Stimulated activated CD8-positive, alpha-beta memory T cell treated with anti-CD3 and anti-CD28 coated beads, Interleukin-15, amount 100 ng/mL, for 4 hours (primary cell): ENCODE data around the gene UPK2.

ENCODE experiments used
- DNase-seq, 2 donors: peaks; one replicate each; pipeline ENCODE4 v3.0.0-alpha.2; 2020; ENCODE audit warnings: low read depth in 2 of 2

Gene UPK2

GRCh38 chr11:118917481-118918127, 38.5 kb upstream of the UPK2 start:
- DNase-seq = no peak

DNA sequence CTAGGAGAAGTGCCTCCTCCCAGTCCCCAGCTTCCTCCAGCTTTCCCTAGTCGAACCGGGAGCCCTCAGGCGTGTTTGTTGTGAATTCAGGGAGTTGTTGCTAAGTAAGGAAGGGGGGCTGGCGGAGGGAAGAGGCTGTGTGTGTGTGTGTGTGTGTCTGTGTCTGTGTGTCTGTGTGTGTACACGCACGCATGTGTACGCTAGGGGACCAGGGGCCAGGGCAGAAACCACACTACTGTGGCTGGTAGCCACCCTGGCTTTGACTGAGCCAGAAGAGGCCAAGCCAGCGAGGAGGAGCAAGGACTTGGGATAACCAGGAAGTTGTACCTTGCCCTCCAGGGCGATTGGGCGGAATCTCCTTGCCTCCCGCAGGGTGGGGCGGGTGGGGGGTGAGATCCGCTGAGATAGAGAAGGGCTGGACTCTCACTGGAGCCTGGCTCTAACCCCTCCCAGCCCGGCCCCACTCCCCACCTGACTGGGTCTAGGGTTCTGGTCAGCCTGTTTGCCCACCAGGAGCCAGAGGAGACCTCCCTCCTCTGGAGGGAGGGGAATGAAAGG, 37.9 kb upstream of the UPK2 start:
- DNase-seq = no peak

- no peak for DNase-seq
Measured at GRCh38 chr11:118918686-118919280, 37.3 kb upstream of the UPK2 start.

DNA sequence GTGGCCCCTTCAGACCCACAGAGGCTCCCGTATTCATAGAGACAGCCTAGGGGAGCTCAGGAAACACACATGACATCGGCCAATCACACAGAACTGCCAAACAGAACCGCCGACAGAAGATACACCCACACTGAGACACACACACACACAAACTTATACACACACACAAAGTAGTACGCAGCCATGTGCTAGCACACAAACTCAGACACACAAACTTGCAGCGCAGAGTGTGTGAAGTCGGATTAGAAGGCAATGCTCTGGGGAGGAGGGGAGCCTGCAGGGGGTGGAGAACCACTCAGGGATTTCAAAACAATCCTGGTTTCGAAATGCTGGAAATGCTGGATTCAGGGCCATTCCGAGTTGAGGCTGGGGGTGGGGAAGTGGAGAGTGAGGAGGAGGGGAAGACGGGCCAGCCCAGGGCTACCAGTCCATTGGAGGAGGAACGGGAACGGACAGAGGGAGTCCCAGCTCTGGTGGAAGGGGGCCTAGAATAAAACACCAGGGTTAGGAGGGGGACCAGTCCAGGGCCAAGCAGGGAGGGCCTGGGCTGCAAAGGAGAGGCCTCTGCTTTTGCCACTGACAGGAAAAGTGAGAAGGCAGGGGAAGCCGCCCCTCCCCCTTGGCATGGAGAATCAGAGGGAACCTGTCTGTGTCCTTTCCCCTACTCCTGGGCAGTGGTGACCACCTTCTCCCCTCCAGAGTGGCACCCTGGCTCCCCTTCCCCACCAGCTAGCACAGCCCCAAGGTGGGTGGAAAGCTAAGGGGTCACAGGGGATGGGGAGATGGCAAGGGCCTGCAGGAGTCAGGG, 34.8 kb upstream of the UPK2 start:
- no peak for DNase-seq

DNA sequence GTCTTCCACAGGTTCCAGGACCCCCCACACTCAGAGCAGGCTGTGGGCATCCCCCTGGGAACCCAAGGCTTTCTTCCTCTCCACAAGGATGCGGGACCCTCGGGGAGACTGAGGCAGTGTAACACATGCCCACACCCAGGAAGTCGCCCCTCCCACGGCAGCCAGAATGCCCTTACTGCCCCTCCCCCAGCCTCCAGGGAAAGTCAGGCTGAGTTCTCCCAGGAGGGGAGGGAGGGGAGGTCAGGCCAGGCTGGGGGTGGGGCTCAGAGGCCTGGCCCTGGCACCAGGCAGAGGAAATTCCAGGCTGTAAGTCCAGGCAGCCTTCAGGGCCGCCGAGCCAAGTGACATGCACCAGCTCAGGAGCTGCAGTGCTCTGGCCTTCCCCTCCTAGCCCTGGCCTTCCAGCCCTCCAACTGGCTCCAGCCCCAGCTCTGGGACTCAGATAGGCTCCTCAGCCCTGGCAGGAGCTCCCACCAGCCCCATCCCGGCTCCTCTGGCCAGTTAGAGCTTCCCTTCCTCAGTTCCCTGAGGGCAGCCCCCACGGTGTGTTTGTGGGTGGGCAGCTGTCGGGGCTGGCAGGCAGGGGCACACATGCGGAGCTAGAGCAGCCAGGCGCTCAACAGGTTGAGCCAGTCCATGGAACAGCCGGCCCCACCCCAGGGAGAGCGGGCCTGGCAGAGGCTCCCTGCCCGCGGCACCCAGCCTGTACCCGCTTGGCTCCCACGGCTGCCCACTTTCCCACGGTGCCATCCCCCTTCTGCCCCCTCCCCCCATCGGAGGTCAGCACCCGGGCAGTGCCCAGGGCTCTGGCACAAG, 34.0 kb upstream of the UPK2 start:
- no peak for DNase-seq

- DNase-seq = no peak
Measured at GRCh38 chr11:118922745-118923627, 33.1 kb upstream of the UPK2 start.

- no peak for DNase-seq
Measured at GRCh38 chr11:118923721-118924587, 32.1 kb upstream of the UPK2 start.

DNA sequence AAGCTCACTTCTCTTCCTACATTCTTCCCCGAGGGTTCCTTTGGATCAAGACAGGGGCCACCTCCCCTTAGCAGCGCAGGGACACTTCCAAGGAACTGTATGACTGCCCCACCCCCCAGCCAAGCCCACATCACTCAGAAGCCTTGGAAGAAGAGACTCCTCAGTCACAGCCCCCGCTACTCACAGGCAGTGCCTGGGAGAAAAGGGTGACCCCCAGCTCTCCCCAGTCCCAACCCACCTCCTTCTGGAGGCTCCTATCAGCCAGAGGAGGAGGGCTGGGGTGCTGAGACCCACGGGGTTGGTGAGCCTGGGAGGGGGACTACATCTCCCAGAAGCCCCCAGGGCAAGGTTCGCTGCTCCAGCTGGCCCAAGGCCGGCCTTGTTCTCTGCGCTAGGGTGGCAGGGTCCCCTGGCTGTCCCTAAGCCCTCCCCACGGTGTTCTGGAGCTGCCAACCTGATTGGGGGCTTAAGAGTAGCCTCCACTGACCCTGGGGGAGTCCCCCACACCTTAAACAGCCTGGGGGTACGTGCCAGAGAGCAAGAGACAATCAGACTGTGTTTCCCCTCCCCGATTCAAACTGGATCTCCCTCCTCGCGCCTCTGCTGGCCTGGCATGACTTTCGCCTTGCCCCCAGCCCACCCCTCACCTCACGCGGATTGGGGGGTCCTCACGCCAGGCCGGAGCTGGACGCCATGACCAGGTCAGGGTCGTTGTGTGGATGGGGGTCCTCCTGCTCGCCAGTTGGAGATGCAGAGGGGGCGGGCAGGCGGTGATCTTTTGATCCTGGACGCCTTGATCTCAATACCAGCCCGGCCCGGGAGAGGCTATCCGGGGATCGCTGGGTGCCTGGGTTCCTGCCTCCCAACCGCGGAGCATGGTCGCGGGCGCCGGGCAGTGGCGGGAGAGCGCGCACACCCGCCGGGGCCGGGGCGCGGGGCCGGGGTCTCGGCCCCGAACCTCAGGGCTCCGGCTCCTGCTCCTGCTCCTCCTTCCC, 31.2 kb upstream of the UPK2 start:
- no peak for DNase-seq

DNA sequence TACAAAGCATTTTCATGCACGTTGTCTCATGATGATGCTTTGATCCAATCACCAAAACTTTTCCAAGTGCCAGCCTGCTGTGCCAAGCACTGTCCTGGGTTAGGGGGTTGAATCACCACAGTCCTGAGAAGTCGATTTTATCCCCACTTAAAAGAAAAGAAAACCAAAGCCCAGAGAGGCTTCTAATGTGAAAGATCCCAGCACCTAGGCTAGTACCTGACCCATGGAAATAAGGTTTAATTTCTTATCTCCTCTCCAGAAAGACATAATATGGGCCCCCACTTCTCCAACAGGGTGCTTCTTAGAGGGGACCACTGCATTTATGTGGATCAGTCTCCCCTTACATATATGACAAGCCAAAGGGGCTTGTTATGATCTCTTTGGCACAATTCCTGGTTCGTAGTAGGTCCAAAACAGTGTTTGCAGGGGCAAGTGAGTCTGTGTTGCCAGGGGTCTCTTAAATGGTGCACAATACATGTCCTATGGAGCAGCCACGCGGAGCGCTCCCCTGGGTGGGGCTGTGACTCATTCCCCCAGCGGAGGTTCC, 28.5 kb upstream of the UPK2 start:
- DNase-seq = no peak

DNA sequence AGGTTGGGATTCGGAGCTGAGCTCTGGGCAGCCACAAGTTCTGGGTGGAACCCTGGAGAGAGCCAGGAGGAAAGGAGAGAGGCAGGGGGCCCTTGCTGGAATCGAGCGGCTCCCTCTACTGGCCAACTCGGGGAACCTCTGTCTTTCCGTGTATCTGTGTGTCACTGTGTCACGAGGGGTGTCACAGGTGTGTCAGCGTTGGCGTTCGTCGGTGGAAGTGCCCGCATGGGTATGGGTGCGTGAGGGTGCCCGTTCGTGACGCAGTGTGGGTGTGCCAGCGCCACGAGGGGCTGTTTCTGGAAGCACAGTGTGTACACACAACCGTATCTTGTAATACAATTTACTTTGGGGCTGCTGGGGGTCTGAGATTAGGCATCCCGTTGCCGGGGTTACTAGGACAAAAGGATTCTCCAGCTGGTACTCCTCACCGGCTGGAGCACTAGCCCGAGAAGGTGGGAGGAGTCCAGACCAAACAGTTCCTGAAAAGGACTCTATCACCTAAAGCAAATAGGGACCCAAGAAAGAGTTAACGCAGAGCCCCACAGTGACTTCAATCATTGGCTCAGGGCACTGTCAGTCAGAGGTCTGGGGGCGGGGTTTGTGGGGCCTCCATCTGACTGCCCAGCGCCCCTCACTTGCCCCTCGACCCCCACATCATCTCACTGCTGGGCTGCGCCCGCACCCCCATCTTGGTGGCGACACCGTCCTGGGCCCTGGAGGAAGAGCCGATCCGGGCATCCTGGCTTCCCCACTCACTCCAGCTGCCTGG, 27.8 kb upstream of the UPK2 start:
- peak; percentile 79 to 93 for DNase-seq

DNA sequence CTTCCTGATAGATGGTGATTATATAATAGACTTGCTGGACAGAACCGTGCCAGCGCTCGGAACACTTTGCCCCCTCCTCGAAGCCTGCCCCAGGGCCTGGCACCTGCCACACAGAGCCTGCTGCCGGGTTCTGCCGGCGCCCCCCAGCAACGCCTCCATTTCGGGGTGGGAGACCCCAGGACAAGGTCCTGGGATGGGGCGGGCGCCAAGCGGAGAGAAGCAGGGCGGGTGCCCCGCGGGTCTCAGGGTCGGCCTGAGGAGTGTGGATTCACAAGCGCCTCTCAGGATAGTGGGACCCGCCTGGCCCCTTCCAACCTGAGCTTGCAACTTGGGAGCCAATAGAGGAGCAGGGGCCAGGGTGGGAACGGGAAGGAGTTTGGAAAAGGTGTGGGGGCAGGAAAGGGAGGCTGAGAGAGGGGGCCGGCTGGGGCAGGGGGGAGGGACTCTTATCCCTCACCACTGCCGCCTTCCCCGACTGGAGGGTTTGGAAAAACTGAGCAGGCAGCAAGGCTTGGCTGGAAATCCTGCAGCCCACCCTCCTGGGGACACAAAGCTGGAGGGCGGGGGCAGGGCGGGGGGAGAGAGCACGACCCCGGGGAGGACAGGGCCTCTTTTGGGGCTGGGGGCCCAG, 27.1 kb upstream of the UPK2 start:
- DNase-seq = no peak

DNA sequence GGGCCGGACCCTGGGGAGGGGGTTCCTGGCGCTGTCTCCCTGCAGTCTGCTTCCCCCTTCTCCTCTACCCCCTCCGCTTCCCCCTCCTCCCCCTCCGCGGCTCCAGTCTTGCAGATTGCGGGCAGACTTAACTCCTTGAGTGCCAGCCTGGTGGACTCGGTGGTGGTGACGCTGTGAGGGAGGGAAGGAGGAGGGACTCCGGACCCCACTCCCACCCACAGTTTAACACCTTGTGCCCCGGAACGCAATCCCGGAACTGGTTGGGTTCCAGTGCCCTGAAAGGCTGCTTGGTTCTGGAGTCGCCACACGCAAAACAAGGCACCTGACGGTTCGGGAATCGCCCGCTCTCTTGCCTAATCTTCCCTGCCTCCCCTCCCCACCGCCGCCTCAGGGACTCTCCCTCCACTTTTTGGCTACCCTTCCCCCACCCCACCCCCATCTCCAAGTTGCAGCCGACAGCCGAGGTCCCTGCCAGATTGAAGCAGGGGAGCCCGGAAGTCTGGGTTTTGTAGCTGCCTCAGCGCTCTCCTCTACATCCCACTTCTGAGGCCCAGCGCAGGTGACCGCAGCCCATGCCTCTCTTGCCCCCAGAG, 26.5 kb upstream of the UPK2 start:
- peak; percentile 57 to 62 for DNase-seq

- peak; percentile 66 to 74 for DNase-seq
Measured at GRCh38 chr11:118930094-118930712, 25.9 kb upstream of the UPK2 start.

- DNase-seq = no peak
Measured at GRCh38 chr11:118931571-118931970, 24.5 kb upstream of the UPK2 start.

GRCh38 chr11:118933486-118933885, 22.6 kb upstream of the UPK2 start:
- DNase-seq = no peak

DNA sequence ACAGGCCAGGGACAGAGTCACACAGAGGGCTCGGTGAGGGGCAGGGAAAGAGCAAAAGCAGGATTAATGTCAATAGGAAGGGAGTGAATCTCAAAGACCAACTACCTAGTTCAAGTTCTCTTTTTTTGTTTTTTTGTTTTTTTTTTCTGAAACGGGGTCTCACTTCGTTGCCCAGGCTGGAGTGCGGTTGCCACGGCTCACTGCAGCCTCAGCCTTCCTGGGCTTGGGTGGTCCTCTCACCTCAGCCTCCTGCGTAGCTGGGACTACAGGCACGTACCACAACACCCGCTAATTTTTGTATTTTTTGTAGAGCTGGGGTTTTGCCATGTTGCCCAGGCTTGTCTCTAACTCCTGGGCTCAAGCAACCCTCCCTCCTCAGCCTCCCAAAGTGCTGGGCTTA, 20.7 kb upstream of the UPK2 start:
- no peak for DNase-seq
